ENCODE data around the gene TBCK. TPM values are rescaled to one million over a fixed set of nuclear protein-coding genes. Genes with fewer than 3 reads are reported as not detected.

The TBCK gene
- total RNA-seq, 4 donors from 2014 or later, result 46.5 to 55.3 (median 51.4) TPM

DNA sequence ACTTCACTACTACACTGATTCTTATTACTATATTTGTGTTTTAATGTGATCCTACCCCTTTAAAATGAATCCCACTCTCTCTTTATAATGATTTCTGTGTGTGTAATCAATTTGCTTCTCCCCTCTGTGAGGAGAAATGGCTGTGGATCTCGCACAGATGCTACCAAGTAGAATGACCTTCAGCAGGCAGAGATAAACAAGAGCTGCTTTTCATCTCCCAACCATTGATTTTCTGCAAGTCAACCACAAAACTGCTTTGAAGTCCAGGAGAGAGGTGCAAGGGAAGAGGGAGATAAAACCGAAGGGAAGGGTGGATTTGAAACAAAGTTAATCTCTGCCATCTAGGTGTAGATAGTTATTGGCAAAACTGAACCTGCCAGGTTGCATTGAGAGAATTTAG lies 279.2 kb downstream of the TBCK start:
- TF ChIP-seq CTCF (IDR thresholded peaks at IDR 0.05), result no peak
- TF ChIP-seq EP300 (IDR thresholded peaks at IDR 0.05), result no peak
- TF ChIP-seq POLR2A (IDR thresholded peaks at IDR 0.05), result no peak
- Histone ChIP-seq H3K4me3 (no peak overlapping the region), H3K27ac (no peak overlapping the region), H3K27me3 (no peaks in the 10 kb centered on the region), H3K4me1 (no peaks in the 10 kb centered on the region), H3K36me3 (no peaks in the 10 kb centered on the region), H3K9me3 (no peaks in the 10 kb centered on the region)
- WGBS, 2 donors, result 55 to 57% methylated on average over 2 of the region's 2 CpGs
- no peak for DNase-seq (ENCODE audit: low spot score in 2 of 2)

GRCh38 chr4:106036334-106036733 lies 279.7 kb downstream of the TBCK start:
- Histone ChIP-seq H3K27ac (no peak overlapping the region), H3K9me3 (peaks cover 0 to 2% (median 0%) of the 10 kb centered on the region in 4 donors), H3K36me3 (no peaks in the 10 kb centered on the region), H3K4me1 (no peaks in the 10 kb centered on the region), H3K4me3 (no peak overlapping the region), H3K27me3 (no peaks in the 10 kb centered on the region)
- 86% methylated on average over 3 of the region's 3 CpGs for WGBS, 2 donors
- TF ChIP-seq EP300 (IDR thresholded peaks at IDR 0.05) (no peak), POLR2A (IDR thresholded peaks at IDR 0.05) (no peak), CTCF (IDR thresholded peaks at IDR 0.05) (no peak)
- DNase-seq (ENCODE audit: low spot score in 2 of 2), result no peak

- Histone ChIP-seq H3K27ac (no peak overlapping the region), H3K36me3 (no peaks in the 10 kb centered on the region), H3K4me3 (no peak overlapping the region), H3K4me1 (no peaks in the 10 kb centered on the region), H3K27me3 (no peaks in the 10 kb centered on the region), H3K9me3 (peaks cover 0 to 5% (median 0%) of the 10 kb centered on the region in 4 donors)
- WGBS, 2 donors, result 76 to 88% methylated on average over 1 of the region's 1 CpG
- no peak for DNase-seq (ENCODE audit: low spot score in 2 of 2)
- TF ChIP-seq POLR2A (IDR thresholded peaks at IDR 0.05) (no peak), EP300 (IDR thresholded peaks at IDR 0.05) (no peak), CTCF (IDR thresholded peaks at IDR 0.05) (no peak)
Observed at GRCh38 chr4:106035204-106035603, 280.8 kb downstream of the TBCK start.

- H3K4me3 ChIP-seq, result no peak overlapping the region
- no peaks in the 10 kb centered on the region for H3K4me1 ChIP-seq
- DNase-seq (ENCODE audit: low spot score in 2 of 2), result no peak
- peaks cover 0 to 5% (median 0%) of the 10 kb centered on the region in 4 donors for H3K9me3 ChIP-seq
- no peaks in the 10 kb centered on the region for H3K27me3 ChIP-seq
- TF ChIP-seq POLR2A (IDR thresholded peaks at IDR 0.05) (no peak), CTCF (IDR thresholded peaks at IDR 0.05) (no peak), EP300 (IDR thresholded peaks at IDR 0.05) (no peak)
- no peak overlapping the region for H3K27ac ChIP-seq
- no peaks in the 10 kb centered on the region for H3K36me3 ChIP-seq
Observed at GRCh38 chr4:106034751-106035150, 281.3 kb downstream of the TBCK start.

DNA sequence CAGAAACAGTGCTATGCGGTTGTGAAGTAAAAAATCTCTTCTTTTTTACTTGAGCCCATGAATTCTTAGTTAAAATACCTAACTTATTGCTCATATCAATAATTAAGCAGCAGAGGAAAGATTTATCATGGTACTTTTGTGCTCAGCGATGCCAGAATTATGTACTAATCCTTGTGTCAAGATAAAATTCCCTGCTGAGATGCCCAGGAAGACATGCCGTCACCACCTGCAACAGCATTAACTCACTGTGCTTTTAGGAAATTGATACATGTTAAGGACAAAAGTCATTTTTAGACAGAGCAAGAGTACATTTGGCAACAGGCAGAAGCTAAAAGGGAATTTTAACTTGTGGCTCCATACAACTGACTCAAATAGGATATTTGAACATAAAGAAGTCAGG lies 281.8 kb downstream of the TBCK start:
- Histone ChIP-seq H3K27me3 (no peaks in the 10 kb centered on the region), H3K4me3 (no peak overlapping the region), H3K4me1 (no peaks in the 10 kb centered on the region), H3K27ac (no peak overlapping the region), H3K36me3 (no peaks in the 10 kb centered on the region), H3K9me3 (peaks cover 0 to 5% (median 2%) of the 10 kb centered on the region in 4 donors)
- WGBS, 2 donors, result 71 to 76% methylated on average over 3 of the region's 3 CpGs
- DNase-seq (ENCODE audit: low spot score in 2 of 2), result no peak
- TF ChIP-seq POLR2A (IDR thresholded peaks at IDR 0.05), result no peak
- TF ChIP-seq EP300 (IDR thresholded peaks at IDR 0.05), result no peak
- no peak for TF ChIP-seq CTCF (IDR thresholded peaks at IDR 0.05)
